ENCODE measurements around the gene DUSP7. TPM values are rescaled to one million over a fixed set of nuclear protein-coding genes. Genes with fewer than 3 reads are reported as not detected.

The DUSP7 gene
- total and polyA plus RNA-seq, 9 of the 15 experiments (the other 6 are each of a cell fraction or from before 2014, with no cell fraction given), result 0.45 to 15.8 (median 8.2) TPM

GRCh38 chr3:52090933-52091468 lies 34.6 kb upstream of the DUSP7 start:
- FAIRE-seq (no peak), ATAC-seq (no peak), DNase-seq (ENCODE audit: extremely low read depth in 1 of 4, low spot score in 3 of 4) (peak in 3 of 4 experiments; percentile 13 to 37 (median 23))
- POLR2A ChIA-PET, result interaction anchor here (0.5 to 0.8 kb wide), 2 partner anchors 11 to 14 kb away, joined by 3 to 4 read pairs; no protein-coding TSS in a partner anchor
- intact Hi-C loops (cut with micrococcal nuclease), result no loop called here
- peaks cover 21 to 27% of the 10 kb centered on the region in 2 experiments for H3K4me1 ChIP-seq (replicated peaks in 1 of 2; ENCODE audit: control insufficient read depth in 2 of 2, insufficient read depth in 2 of 2, low read length in 2 of 2)
- BruUV-seq (replicated peaks), result no TSS peak
- H3K27me3 ChIP-seq (ENCODE audit: control insufficient read depth in 2 of 2, insufficient read depth in 2 of 2, low read length in 2 of 2), result no peaks in the 10 kb centered on the region
- no peak overlapping the region for H2AFZ ChIP-seq (ENCODE audit: low read depth, low read length)
- TF ChIP-seq EGR1 (conservative IDR thresholded peaks at IDR 0.05) (peak; percentile 48; the same call in 1 of the 2 replicates), ZNF41 (CRISPR knock-in tag; conservative IDR thresholded peaks at IDR 0.05) (no peak)
- no peaks in the 10 kb centered on the region for H3K9me3 ChIP-seq (replicated peaks; ENCODE audit: control insufficient read depth, insufficient read depth, low read depth, low read length)
- H3K36me3 ChIP-seq (ENCODE audit: control insufficient read depth, insufficient read depth, low read length), result peaks cover 17% of the 10 kb centered on the region; the same call in 1 of the 3 replicates
- H3K4me2 ChIP-seq (ENCODE audit: insufficient read depth, low read length), result no peak overlapping the region
- no peaks in the 10 kb centered on the region for H3K79me2 ChIP-seq (ENCODE audit: control insufficient read depth, insufficient read depth, low read length)
- peak overlapping the region in 1 of 2 experiments; percentile 75; a peak in 2 of 4 replicates for H3K9ac ChIP-seq (ENCODE audit: insufficient read depth in 1 of 2, low read depth in 2 of 2, low read length in 2 of 2)
- H3K9me1 ChIP-seq (ENCODE audit: control insufficient read depth, insufficient read depth, low read length), result no peaks in the 10 kb centered on the region
- CTCF ChIA-PET (ENCODE audit: low intra/inter-chr PET ratio), result no interaction called here
- no peak overlapping the region for H3K4me3 ChIP-seq
- in situ Hi-C loops (cut with MboI), result no loop called here
- H4K20me1 ChIP-seq (replicated peaks; ENCODE audit: control insufficient read depth, insufficient read depth, low read length), result no peaks in the 10 kb centered on the region
- 68% methylated on average over 8 of the region's 8 CpGs for WGBS (ENCODE audit: insufficient coverage, low coverage, missing lambda C conversion rate)
- H3K27ac ChIP-seq (ENCODE audit: extremely low read depth, low read depth, low read length), result no peak overlapping the region

- no peaks in the 10 kb centered on the region for H3K79me2 ChIP-seq (ENCODE audit: control insufficient read depth, insufficient read depth, low read length)
- H3K27me3 ChIP-seq (ENCODE audit: control insufficient read depth in 2 of 2, insufficient read depth in 2 of 2, low read length in 2 of 2), result no peaks in the 10 kb centered on the region
- POLR2A ChIA-PET, result no interaction called here
- H3K36me3 ChIP-seq (ENCODE audit: control insufficient read depth, insufficient read depth, low read length), result peaks cover 13% of the 10 kb centered on the region; the same call in 1 of the 3 replicates
- no peak overlapping the region for H2AFZ ChIP-seq (ENCODE audit: low read depth, low read length)
- no peaks in the 10 kb centered on the region for H3K9me3 ChIP-seq (replicated peaks; ENCODE audit: control insufficient read depth, insufficient read depth, low read depth, low read length)
- WGBS (ENCODE audit: insufficient coverage, low coverage, missing lambda C conversion rate), result 68% methylated on average over 8 of the region's 12 CpGs
- intact Hi-C loops (cut with micrococcal nuclease), result no loop called here
- peaks cover 21 to 27% of the 10 kb centered on the region in 2 experiments for H3K4me1 ChIP-seq (replicated peaks in 1 of 2; ENCODE audit: control insufficient read depth in 2 of 2, insufficient read depth in 2 of 2, low read length in 2 of 2)
- FAIRE-seq (no peak), DNase-seq (ENCODE audit: extremely low read depth in 1 of 4, low spot score in 3 of 4) (no peak), ATAC-seq (no peak)
- H4K20me1 ChIP-seq (replicated peaks; ENCODE audit: control insufficient read depth, insufficient read depth, low read length), result no peaks in the 10 kb centered on the region
- peak overlapping the region in 1 of 2 experiments; percentile 75; a peak in 1 of 4 replicates for H3K9ac ChIP-seq (ENCODE audit: insufficient read depth in 1 of 2, low read depth in 2 of 2, low read length in 2 of 2)
- H3K9me1 ChIP-seq (ENCODE audit: control insufficient read depth, insufficient read depth, low read length), result no peaks in the 10 kb centered on the region
- no TSS peak for BruUV-seq (replicated peaks)
- H3K27ac ChIP-seq (ENCODE audit: extremely low read depth, low read depth, low read length), result no peak overlapping the region
- CTCF ChIA-PET (ENCODE audit: low intra/inter-chr PET ratio), result no interaction called here
- H3K4me2 ChIP-seq (ENCODE audit: insufficient read depth, low read length), result no peak overlapping the region
- H3K4me3 ChIP-seq, result no peak overlapping the region
- in situ Hi-C loops (cut with MboI), result no loop called here
- TF ChIP-seq HMBOX1 (IDR thresholded peaks at IDR 0.05) (no peak), ZNF324 (CRISPR knock-in tag; IDR thresholded peaks at IDR 0.05) (no peak), ZFP91 (CRISPR knock-in tag; IDR thresholded peaks at IDR 0.05) (no peak), ZBTB26 (CRISPR knock-in tag; IDR thresholded peaks at IDR 0.05) (no peak), ZNF561 (CRISPR knock-in tag; conservative IDR thresholded peaks at IDR 0.05) (no peak), HOXB6 (CRISPR knock-in tag; IDR thresholded peaks at IDR 0.05; ENCODE audit: borderline replicate concordance) (no peak), SNIP1 (IDR thresholded peaks at IDR 0.05; ENCODE audit: low read depth) (no peak), SMAD2 (IDR thresholded peaks at IDR 0.05; ENCODE audit: low read depth, low read length) (no peak)
These were observed 34.0 kb upstream of the DUSP7 start for GRCh38 chr3:52090131-52090932.
